Upper lobe of left lung (tissue), 6 donors: Measurements from ENCODE around the gene VWA8. TPM values are rescaled to one million over a fixed set of nuclear protein-coding genes. Genes with fewer than 3 reads are reported as not detected.

Experiments used
- ATAC-seq, 2 donors: fragments of 200-7000 bp; cut with Tn5 transposase; one replicate each; pipeline ENCODE4 v1.9.1; 2022; ENCODE audit warnings: mild to moderate bottlenecking in 2 of 2, moderate library complexity in 2 of 2; ENCODE audit not compliant: low FRiP score in 2 of 2
- DNase-seq, 2 donors: peaks; one replicate each; pipeline ENCODE4 v3.0.0-alpha.2; 2019 to 2020
- H3K27ac ChIP-seq, 4 donors: fragments of 200-600 bp; sonication (generic); one replicate each; pipeline ENCODE4 v1.5.1; 2016 to 2019
- H3K27me3 ChIP-seq, 4 donors: fragments of 200-600 bp; sonication (generic); one replicate each; pipeline ENCODE4 v1.5.1; 2017 to 2019
- H3K36me3 ChIP-seq, 4 donors: fragments of 200-600 bp; sonication (generic); one replicate each; pipeline ENCODE4 v1.5.1; 2016 to 2019
- H3K4me1 ChIP-seq, 4 donors: fragments of 200-600 bp; sonication (generic); one replicate each; pipeline ENCODE4 v1.5.1; 2018 to 2019
- H3K4me3 ChIP-seq, 4 donors: fragments of 200-600 bp; sonication (generic); one replicate each; pipeline ENCODE4 v1.5.1; 2017 to 2019; ENCODE audit warnings: mild to moderate bottlenecking in 2 of 4, moderate library complexity in 1 of 4
- H3K9me3 ChIP-seq, 4 donors: fragments of 200-600 bp; sonication (generic); one replicate each; pipeline ENCODE4 v1.5.1; 2018 to 2019
- CTCF ChIP-seq, 6 experiments: fragments of 450-650 bp in 4 of 6; fragments of 200-600 bp in 2 of 6; sonication (generic) in 2 of 6; IDR thresholded peaks; one replicate each; pipeline ENCODE4 v1.5.1; 2016 to 2019; ENCODE audit warnings: antibody characterized with exemption in 6 of 6
- EP300 ChIP-seq, 4 donors: sonication (generic); formaldehyde crosslinking; IDR thresholded peaks; one replicate each; pipeline ENCODE4 v1.5.1; 2017; ENCODE audit warnings: antibody characterized with exemption in 4 of 4, control low read depth in 2 of 4
- POLR2A ChIP-seq, 4 donors: fragments of 450-650 bp; IDR thresholded peaks; one replicate each; pipeline ENCODE4 v1.5.1; 2016 to 2017; ENCODE audit warnings: antibody characterized with exemption in 4 of 4, mild to moderate bottlenecking in 2 of 4
- POLR2AphosphoS5 ChIP-seq, 2 donors: sonication (generic); formaldehyde crosslinking; IDR thresholded peaks; one replicate each; pipeline ENCODE4 v1.5.1; 2017; ENCODE audit warnings: antibody characterized with exemption in 2 of 2
- WGBS, 2 donors: methylation state at CpG; one replicate each; pipeline ENCODE4 v1.1.5; 2017 to 2018; 5-methylcytosine and 5-hydroxymethylcytosine counted together
- total RNA-seq, 6 donors: library from RNA; depleted of rRNA in 4 of 6; stranded (reverse); fragments of >200 nt in 4 of 6; gene quantifications; one replicate each; pipeline versions ENCODE4 v1.1.0 to v1.2.1, GENCODE V29; 2016 to 2021
- donor health status: DM: no; HTN: no; CAD: no; lungs with moderate emphysema.
- donor health status: DM: no; HTN: yes; CAD: no; lungs with severe emphysema.

VWA8 gene
- total RNA-seq, 6 donors from 2014 or later, result 15.0 to 39.8 (median 16.9) TPM

- Histone ChIP-seq H3K9me3 (no peaks in the 10 kb centered on the region), H3K4me1 (peaks cover 0 to 7% (median 2%) of the 10 kb centered on the region in 4 donors), H3K4me3 (no peak overlapping the region), H3K27me3 (no peaks in the 10 kb centered on the region), H3K36me3 (peaks cover 0 to 6% (median 0%) of the 10 kb centered on the region in 4 donors), H3K27ac (no peak overlapping the region)
- TF ChIP-seq POLR2A (IDR thresholded peaks at IDR 0.05) (no peak), CTCF (IDR thresholded peaks at IDR 0.05) (no peak), EP300 (IDR thresholded peaks at IDR 0.05) (no peak), POLR2AphosphoS5 (IDR thresholded peaks at IDR 0.05) (no peak)
- ATAC-seq, result no peak
- 10 to 22% methylated on average over 1 of the region's 1 CpG for WGBS, 2 donors
- no peak for DNase-seq
Observed at GRCh38 chr13:41678848-41679247, 282.1 kb downstream of the VWA8 start.

- no peak for TF ChIP-seq EP300 (IDR thresholded peaks at IDR 0.05)
- TF ChIP-seq CTCF (IDR thresholded peaks at IDR 0.05), result no peak
- no peak for TF ChIP-seq POLR2A (IDR thresholded peaks at IDR 0.05)
- TF ChIP-seq POLR2AphosphoS5 (IDR thresholded peaks at IDR 0.05), result no peak
- Histone ChIP-seq H3K36me3 (no peaks in the 10 kb centered on the region), H3K9me3 (no peaks in the 10 kb centered on the region), H3K27ac (no peak overlapping the region), H3K27me3 (no peaks in the 10 kb centered on the region), H3K4me1 (peaks cover 0 to 7% (median 2%) of the 10 kb centered on the region in 4 donors), H3K4me3 (no peak overlapping the region)
- ATAC-seq (no peak), DNase-seq (no peak)
- WGBS, 2 donors, result 65 to 73% methylated on average over 3 of the region's 3 CpGs
Observed at GRCh38 chr13:41678249-41678648, 282.7 kb downstream of the VWA8 start.

GRCh38 chr13:41675306-41675705, 285.6 kb downstream of the VWA8 start:
- DNase-seq (no peak), ATAC-seq (peak in 1 of 2 donors; percentile 28)
- H3K27me3 ChIP-seq, result no peaks in the 10 kb centered on the region
- WGBS, 2 donors, result 90 to 96% methylated on average over 3 of the region's 3 CpGs
- H3K4me3 ChIP-seq, result no peak overlapping the region
- H3K9me3 ChIP-seq, result no peaks in the 10 kb centered on the region
- H3K36me3 ChIP-seq, result no peaks in the 10 kb centered on the region
- no peak overlapping the region for H3K27ac ChIP-seq
- TF ChIP-seq CTCF (IDR thresholded peaks at IDR 0.05) (no peak), POLR2A (IDR thresholded peaks at IDR 0.05) (no peak), EP300 (IDR thresholded peaks at IDR 0.05) (no peak)
- peaks cover 0 to 7% (median 2%) of the 10 kb centered on the region in 4 donors for H3K4me1 ChIP-seq

GRCh38 chr13:41674246-41674645, 286.7 kb downstream of the VWA8 start:
- H3K36me3 ChIP-seq, result no peaks in the 10 kb centered on the region
- H3K9me3 ChIP-seq, result no peaks in the 10 kb centered on the region
- no peak for TF ChIP-seq POLR2A (IDR thresholded peaks at IDR 0.05)
- TF ChIP-seq CTCF (IDR thresholded peaks at IDR 0.05), result no peak
- no peak for TF ChIP-seq POLR2AphosphoS5 (IDR thresholded peaks at IDR 0.05)
- TF ChIP-seq EP300 (IDR thresholded peaks at IDR 0.05), result no peak
- WGBS, 2 donors, result 43 to 51% methylated on average over 2 of the region's 2 CpGs
- ATAC-seq (no peak), DNase-seq (no peak)
- no peak overlapping the region for H3K4me3 ChIP-seq
- H3K27ac ChIP-seq, result no peak overlapping the region
- H3K4me1 ChIP-seq, result peaks cover 0 to 7% (median 2%) of the 10 kb centered on the region in 4 donors
- no peaks in the 10 kb centered on the region for H3K27me3 ChIP-seq

GRCh38 chr13:41673640-41674039, 287.3 kb downstream of the VWA8 start:
- no peak for DNase-seq
- H3K4me1 ChIP-seq, result peaks cover 0 to 4% (median 2%) of the 10 kb centered on the region in 4 donors
- no peaks in the 10 kb centered on the region for H3K36me3 ChIP-seq
- H3K27ac ChIP-seq, result no peak overlapping the region
- H3K9me3 ChIP-seq, result no peaks in the 10 kb centered on the region
- no peak overlapping the region for H3K4me3 ChIP-seq
- no peaks in the 10 kb centered on the region for H3K27me3 ChIP-seq
- WGBS, 2 donors, result 86 to 93% methylated on average over 2 of the region's 2 CpGs
- no peak for ATAC-seq
- TF ChIP-seq POLR2AphosphoS5 (IDR thresholded peaks at IDR 0.05) (no peak), CTCF (IDR thresholded peaks at IDR 0.05) (no peak), EP300 (IDR thresholded peaks at IDR 0.05) (no peak), POLR2A (IDR thresholded peaks at IDR 0.05) (no peak)
